ENCODE measurements around the gene MPHOSPH9.

MPHOSPH9 gene

GRCh38 chr12:123119808-123120207 is 113.1 kb downstream of the MPHOSPH9 start:
- TF ChIP-seq SIN3A (IDR thresholded peaks at IDR 0.05; ENCODE audit: borderline replicate concordance, insufficient read depth, low read length) (no peak), POLR2AphosphoS5 (IDR thresholded peaks at IDR 0.05; ENCODE audit: low read depth, low read length) (no peak), FOXP2 (optimal IDR thresholded peaks at IDR 0.05; ENCODE audit: borderline replicate concordance, extremely low read depth, extremely low read length, insufficient read depth) (no peak), REST (IDR thresholded peaks at IDR 0.05; ENCODE audit: insufficient read depth in 1 of 2, low read depth in 2 of 2, low read length in 2 of 2) (no peak), TAF1 (IDR thresholded peaks at IDR 0.05; ENCODE audit: borderline replicate concordance, insufficient read depth, low read length) (no peak)

- TF ChIP-seq TAF1 (IDR thresholded peaks at IDR 0.05; ENCODE audit: borderline replicate concordance, insufficient read depth, low read length) (no peak), POLR2AphosphoS5 (IDR thresholded peaks at IDR 0.05; ENCODE audit: low read depth, low read length) (no peak), FOXP2 (optimal IDR thresholded peaks at IDR 0.05; ENCODE audit: borderline replicate concordance, extremely low read depth, extremely low read length, insufficient read depth) (no peak), SIN3A (IDR thresholded peaks at IDR 0.05; ENCODE audit: borderline replicate concordance, insufficient read depth, low read length) (no peak), REST (IDR thresholded peaks at IDR 0.05; ENCODE audit: insufficient read depth in 1 of 2, low read depth in 2 of 2, low read length in 2 of 2) (no peak)
These were observed 114.4 kb downstream of the MPHOSPH9 start for GRCh38 chr12:123118497-123118896.

- TF ChIP-seq POLR2AphosphoS5 (IDR thresholded peaks at IDR 0.05; ENCODE audit: low read depth, low read length), result no peak
These were observed 117.4 kb downstream of the MPHOSPH9 start for GRCh38 chr12:123115409-123116121.

GRCh38 chr12:123114304-123115083 is 118.4 kb downstream of the MPHOSPH9 start:
- TF ChIP-seq POLR2AphosphoS5 (IDR thresholded peaks at IDR 0.05; ENCODE audit: low read depth, low read length) (no peak), SIN3A (IDR thresholded peaks at IDR 0.05; ENCODE audit: borderline replicate concordance, insufficient read depth, low read length) (no peak), REST (IDR thresholded peaks at IDR 0.05; ENCODE audit: insufficient read depth in 1 of 2, low read depth in 2 of 2, low read length in 2 of 2) (no peak), FOXP2 (optimal IDR thresholded peaks at IDR 0.05; ENCODE audit: borderline replicate concordance, extremely low read depth, extremely low read length, insufficient read depth) (no peak), TAF1 (IDR thresholded peaks at IDR 0.05; ENCODE audit: borderline replicate concordance, insufficient read depth, low read length) (no peak)

- TF ChIP-seq POLR2AphosphoS5 (IDR thresholded peaks at IDR 0.05; ENCODE audit: low read depth, low read length) (no peak), FOXP2 (optimal IDR thresholded peaks at IDR 0.05; ENCODE audit: borderline replicate concordance, extremely low read depth, extremely low read length, insufficient read depth) (no peak), TAF1 (IDR thresholded peaks at IDR 0.05; ENCODE audit: borderline replicate concordance, insufficient read depth, low read length) (no peak), REST (IDR thresholded peaks at IDR 0.05; ENCODE audit: insufficient read depth in 1 of 2, low read depth in 2 of 2, low read length in 2 of 2) (no peak), SIN3A (IDR thresholded peaks at IDR 0.05; ENCODE audit: borderline replicate concordance, insufficient read depth, low read length) (no peak)
These were observed 119.9 kb downstream of the MPHOSPH9 start for GRCh38 chr12:123113026-123113425.

Measured in PFSK-1 (cell line).